Smooth muscle cell (in vitro differentiated cells): ENCODE results near the gene NLRP3. TPM values are rescaled to one million over a fixed set of nuclear protein-coding genes. Genes with fewer than 3 reads are reported as not detected.
"Not testable (repeated sequence)": the region's sequence is repeated elsewhere in the genome, so short reads cannot be mapped to it uniquely, and the experiment has no call there.

Experiments used
- DNase-seq: peaks from one replicate; lab custom pipeline; 2025; ENCODE audit not compliant: unreplicated experiment; lab: John Stamatoyannopoulos, UW
- H2AFZ ChIP-seq: fragments of 200-600 bp; sonication (generic); 2 replicates; pipeline ENCODE4 v1.6.0; 2016; ENCODE audit warnings: antibody characterized with exemption, low read depth, mild to moderate bottlenecking
- H3F3A ChIP-seq: fragments of 200-600 bp; sonication (generic); 2 replicates; pipeline ENCODE4 v1.6.0; 2017; ENCODE audit warnings: antibody characterized with exemption, low read depth
- H3K27ac ChIP-seq: fragments of 200-600 bp; sonication (generic); 2 replicates; pipeline ENCODE4 v1.5.1; 2016; ENCODE audit warnings: low read depth, mild to moderate bottlenecking
- H3K27me3 ChIP-seq: fragments of 200-600 bp; sonication (generic); 2 replicates; pipeline ENCODE4 v1.6.1; 2016; ENCODE audit warnings: low read depth, mild to moderate bottlenecking
- H3K36me3 ChIP-seq: fragments of 200-600 bp; sonication (generic); 2 replicates; pipeline ENCODE4 v1.5.1; 2016; ENCODE audit warnings: low read depth
- H3K4me1 ChIP-seq: fragments of 200-600 bp; sonication (generic); 2 replicates; pipeline ENCODE4 v1.5.1; 2016; ENCODE audit warnings: low read depth
- H3K4me2 ChIP-seq: fragments of 200-600 bp; sonication (generic); 2 replicates; pipeline ENCODE4 v1.6.0; 2016; ENCODE audit warnings: mild to moderate bottlenecking
- H3K4me3 ChIP-seq: fragments of 200-600 bp; sonication (generic); 2 replicates; pipeline ENCODE4 v1.5.1; 2016; ENCODE audit warnings: mild to moderate bottlenecking
- H3K79me2 ChIP-seq: fragments of 200-600 bp; sonication (generic); 2 replicates; pipeline ENCODE4 v1.6.0; 2016; ENCODE audit warnings: low read depth, mild to moderate bottlenecking
- H3K9ac ChIP-seq: fragments of 200-600 bp; sonication (generic); 2 replicates; pipeline ENCODE4 v1.6.0; 2016; ENCODE audit warnings: low read depth
- H3K9me3 ChIP-seq: fragments of 200-600 bp; sonication (generic); replicated peaks from 2 replicates; pipeline ENCODE4 v1.5.1; 2016; ENCODE audit warnings: low read depth
- H4K20me1 ChIP-seq: fragments of 200-600 bp; sonication (generic); 2 replicates; pipeline ENCODE4 v1.6.0; 2016; ENCODE audit warnings: low read depth
- WGBS: methylation state at CpG from one replicate; pipeline ENCODE4 v1.1.7; 2016; ENCODE audit warnings: low lambda C conversion rate; 5-methylcytosine and 5-hydroxymethylcytosine counted together
- polyA plus RNA-seq: library from polyadenylated mRNA; unstranded; fragments of >200 nt; fragmentation: Nextera tagmentation; extraction: Ambion mirVana; gene quantifications from 2 replicates; pipeline ENCODE4 v1.2.1, GENCODE V29; 2016
- total RNA-seq: library from RNA; depleted of rRNA; stranded (reverse); fragments of >200 nt; gene quantifications from 2 replicates; pipeline ENCODE4 v1.2.3, GENCODE V29; 2014
- TF ChIP-seq, protein P1 (sequence below): fragments of 200-600 bp; sonication (generic); IDR thresholded peaks from 2 replicates; pipeline ENCODE4 v1.5.1; 2017; ENCODE audit warnings: borderline replicate concordance, mild to moderate bottlenecking, antibody characterized with exemption; ENCODE audit not compliant: insufficient read depth, poor library complexity, severe bottlenecking

NLRP3 gene
- total and polyA plus RNA-seq, 2 experiments from 2014 or later: 0.58 to 1.4 TPM

- no peaks in the 10 kb centered on the region for H3K9me3 ChIP-seq
- DNase-seq: no peak
- H3F3A ChIP-seq: no peaks in the 10 kb centered on the region
- H3K9ac ChIP-seq: no peak overlapping the region
- no peaks in the 10 kb centered on the region for H3K79me2 ChIP-seq
- H3K4me1 ChIP-seq: no peaks in the 10 kb centered on the region
- H4K20me1 ChIP-seq: no peaks in the 10 kb centered on the region
- H2AFZ ChIP-seq: no peak overlapping the region
- no peaks in the 10 kb centered on the region for H3K36me3 ChIP-seq
- WGBS: 91% methylated on average over 1 of the region's 1 CpG
- TF ChIP-seq, protein P1, sequence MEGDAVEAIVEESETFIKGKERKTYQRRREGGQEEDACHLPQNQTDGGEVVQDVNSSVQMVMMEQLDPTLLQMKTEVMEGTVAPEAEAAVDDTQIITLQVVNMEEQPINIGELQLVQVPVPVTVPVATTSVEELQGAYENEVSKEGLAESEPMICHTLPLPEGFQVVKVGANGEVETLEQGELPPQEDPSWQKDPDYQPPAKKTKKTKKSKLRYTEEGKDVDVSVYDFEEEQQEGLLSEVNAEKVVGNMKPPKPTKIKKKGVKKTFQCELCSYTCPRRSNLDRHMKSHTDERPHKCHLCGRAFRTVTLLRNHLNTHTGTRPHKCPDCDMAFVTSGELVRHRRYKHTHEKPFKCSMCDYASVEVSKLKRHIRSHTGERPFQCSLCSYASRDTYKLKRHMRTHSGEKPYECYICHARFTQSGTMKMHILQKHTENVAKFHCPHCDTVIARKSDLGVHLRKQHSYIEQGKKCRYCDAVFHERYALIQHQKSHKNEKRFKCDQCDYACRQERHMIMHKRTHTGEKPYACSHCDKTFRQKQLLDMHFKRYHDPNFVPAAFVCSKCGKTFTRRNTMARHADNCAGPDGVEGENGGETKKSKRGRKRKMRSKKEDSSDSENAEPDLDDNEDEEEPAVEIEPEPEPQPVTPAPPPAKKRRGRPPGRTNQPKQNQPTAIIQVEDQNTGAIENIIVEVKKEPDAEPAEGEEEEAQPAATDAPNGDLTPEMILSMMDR: no peak
- H3K27ac ChIP-seq: no peak overlapping the region
- no peak overlapping the region for H3K4me3 ChIP-seq
- no peaks in the 10 kb centered on the region for H3K27me3 ChIP-seq
- no peak overlapping the region for H3K4me2 ChIP-seq
Observed at GRCh38 chr1:247472035-247472434, 56.1 kb downstream of the NLRP3 start.

DNA sequence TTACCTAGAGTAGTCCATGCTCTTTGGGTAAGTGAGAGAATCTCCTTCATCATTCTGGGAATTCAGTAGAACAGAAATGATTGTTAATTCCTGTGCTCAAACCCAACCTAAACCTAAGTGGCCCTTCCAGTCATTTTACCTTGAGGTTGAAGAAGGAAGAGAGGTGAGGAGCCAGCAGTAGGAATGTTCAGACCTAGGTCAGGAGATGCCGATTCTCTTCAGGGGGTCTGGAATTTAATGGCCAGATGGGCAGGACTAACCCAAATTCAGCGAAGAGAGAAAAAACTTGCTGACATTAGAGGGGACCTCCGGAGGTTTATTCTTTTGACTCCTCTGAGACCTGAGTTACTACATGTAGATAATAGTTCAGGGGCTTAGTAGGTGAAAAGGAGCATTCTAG lies 58.4 kb downstream of the NLRP3 start:
- Histone ChIP-seq H3K9me3 (no peaks in the 10 kb centered on the region), H3K36me3 (no peaks in the 10 kb centered on the region), H3K9ac (no peak overlapping the region), H2AFZ (no peak overlapping the region), H3F3A (no peaks in the 10 kb centered on the region), H3K27ac (no peak overlapping the region), H3K4me1 (no peaks in the 10 kb centered on the region), H3K4me2 (no peak overlapping the region), H3K4me3 (no peak overlapping the region), H3K27me3 (no peaks in the 10 kb centered on the region), H3K79me2 (no peaks in the 10 kb centered on the region), H4K20me1 (no peaks in the 10 kb centered on the region)
- TF ChIP-seq, protein P1: no peak
- WGBS: 70% methylated on average over 3 of the region's 3 CpGs
- no peak for DNase-seq

- no peak overlapping the region for H3K27ac ChIP-seq
- DNase-seq: no peak
- H4K20me1 ChIP-seq: no peaks in the 10 kb centered on the region
- WGBS: 88% methylated on average over 2 of the region's 2 CpGs
- no peaks in the 10 kb centered on the region for H3K27me3 ChIP-seq
- no peak overlapping the region for H2AFZ ChIP-seq
- no peak overlapping the region for H3K4me2 ChIP-seq
- TF ChIP-seq, protein P1: no peak
- no peak overlapping the region for H3K4me3 ChIP-seq
- H3K9ac ChIP-seq: no peak overlapping the region
- H3K36me3 ChIP-seq: no peaks in the 10 kb centered on the region
- no peaks in the 10 kb centered on the region for H3K9me3 ChIP-seq
- H3K79me2 ChIP-seq: no peaks in the 10 kb centered on the region
- H3K4me1 ChIP-seq: no peaks in the 10 kb centered on the region
- H3F3A ChIP-seq: no peaks in the 10 kb centered on the region
Observed at GRCh38 chr1:247475793-247476192, 59.8 kb downstream of the NLRP3 start.

DNA sequence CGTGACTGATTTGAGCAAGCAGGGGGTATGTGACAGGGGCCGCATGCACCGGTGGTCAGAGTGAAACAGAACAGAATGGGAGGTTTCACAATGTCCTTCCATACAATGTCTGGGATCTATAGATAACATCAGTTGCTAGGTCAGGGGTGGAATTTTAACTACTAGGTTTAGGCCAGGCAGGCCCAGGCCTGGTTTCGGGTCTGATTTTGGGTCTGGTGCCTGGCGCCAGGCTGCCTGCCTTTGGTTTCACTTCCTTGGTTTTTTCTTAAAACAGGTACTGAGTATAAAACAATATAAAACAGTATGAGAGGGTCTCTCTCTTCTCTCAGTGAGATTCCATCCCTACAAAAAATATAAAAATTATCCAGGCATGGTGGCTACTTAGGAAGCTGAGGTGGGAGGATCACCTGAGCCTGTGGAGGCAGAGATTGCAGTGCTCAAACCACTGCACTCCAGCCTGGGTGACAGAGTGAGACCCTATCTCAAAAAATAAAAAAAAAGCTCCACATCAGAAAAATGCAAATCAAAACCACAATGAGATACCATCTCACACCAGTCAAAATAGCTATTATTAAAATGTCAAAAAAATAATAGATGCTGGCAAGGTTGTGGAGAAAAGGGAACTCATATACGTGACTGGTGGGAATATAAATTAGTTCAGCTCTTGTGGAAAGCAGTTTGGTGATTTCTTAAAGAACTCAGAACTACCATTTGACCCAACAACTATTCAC lies 60.5 kb downstream of the NLRP3 start:
- not testable (repeated sequence) for H3K27me3 ChIP-seq, H3F3A ChIP-seq, H3K9me3 ChIP-seq, DNase-seq, H3K4me2 ChIP-seq, H4K20me1 ChIP-seq, H3K27ac ChIP-seq, H2AFZ ChIP-seq, H3K79me2 ChIP-seq, H3K4me1 ChIP-seq, H3K9ac ChIP-seq, H3K4me3 ChIP-seq, H3K36me3 ChIP-seq
- 72% methylated on average over 6 of the region's 6 CpGs for WGBS
